ENCODE measurements around the gene CDS2. TPM values are rescaled to one million over a fixed set of nuclear protein-coding genes. Genes with fewer than 3 reads are reported as not detected.

The CDS2 gene
- total RNA-seq, 1 experiment from 2014 or later: 37.5 TPM

DNA sequence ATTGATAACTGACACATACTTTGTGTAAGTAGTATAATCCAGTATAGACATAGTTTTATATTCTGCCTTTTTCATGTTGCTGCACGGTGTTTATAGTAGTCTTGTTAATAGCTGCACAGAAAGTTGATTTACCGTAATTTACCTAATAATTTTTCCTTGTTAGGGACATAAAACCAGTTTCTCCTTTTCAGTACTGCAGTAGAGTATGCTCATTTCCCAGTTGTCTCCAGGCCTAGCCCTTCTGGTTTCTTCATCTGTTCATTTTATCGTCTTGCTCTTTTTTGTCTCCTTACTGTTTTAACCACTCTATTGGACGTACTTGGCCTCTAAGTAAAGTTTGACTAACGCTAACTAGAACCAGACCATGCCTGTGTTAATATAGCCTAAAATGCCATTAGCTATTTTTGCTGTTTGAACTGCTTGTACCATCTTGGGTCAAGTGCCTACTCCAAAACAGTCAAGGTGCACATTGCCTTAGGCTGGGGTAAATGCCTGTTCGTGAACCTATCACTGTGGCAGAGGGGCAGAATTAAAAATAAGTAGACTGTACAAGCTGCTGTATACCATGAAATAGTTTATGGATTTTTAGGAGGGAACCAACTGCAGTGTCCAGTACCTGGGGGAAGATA lies 34.8 kb downstream of the CDS2 start:
- Histone ChIP-seq H3K9me2 (ENCODE audit: insufficient read depth) (no peaks in the 10 kb centered on the region), H2AFZ (ENCODE audit: low read depth, low read length, poor library complexity, severe bottlenecking) (no peak overlapping the region), H4K20me1 (ENCODE audit: insufficient read depth) (no peaks in the 10 kb centered on the region), H3K4me2 (ENCODE audit: low read length) (no peak overlapping the region), H3K27ac (ENCODE audit: low read depth, low read length) (no peak overlapping the region), H3K79me2 (ENCODE audit: insufficient read depth, low read length) (peaks cover 29% of the 10 kb centered on the region), H3K9me3 (ENCODE audit: control insufficient read depth in 1 of 2, insufficient read depth in 1 of 2, low read depth in 1 of 2, low read length in 2 of 2) (no peaks in the 10 kb centered on the region), H3K9ac (ENCODE audit: low read length) (no peak overlapping the region), H3K36me3 (ENCODE audit: control insufficient read depth in 1 of 2, insufficient read depth in 2 of 2, low read length in 2 of 2) (no peaks in the 10 kb centered on the region), H3K27me3 (ENCODE audit: insufficient read depth, low read length) (no peaks in the 10 kb centered on the region), H3K4me3 (replicated peaks in 1 of 2; ENCODE audit: low read depth in 1 of 2, low read length in 2 of 2) (no peak overlapping the region), H3K4me1 (ENCODE audit: control insufficient read depth in 1 of 2, insufficient read depth in 2 of 2, low read length in 2 of 2) (peaks cover 3 to 26% of the 10 kb centered on the region in 2 experiments; a peak in 3 of 4 replicates)
- ChIA-PET RAD21 (ENCODE audit: low non-redundant PET in 1 of 2, low total read pairs in 2 of 2, uncharacterized antibody in 2 of 2, unreplicated experiment in 2 of 2) (no interaction called here), CTCF (no interaction called here), POLR2A (no interaction called here)
- BruUV-seq (replicated peaks): no TSS peak
- TF ChIP-seq CBX3 (IDR thresholded peaks at IDR 0.05; ENCODE audit: low read depth): no peak
- no peak for TF ChIP-seq JUND (IDR thresholded peaks at IDR 0.05)
- TF ChIP-seq, protein P1, sequence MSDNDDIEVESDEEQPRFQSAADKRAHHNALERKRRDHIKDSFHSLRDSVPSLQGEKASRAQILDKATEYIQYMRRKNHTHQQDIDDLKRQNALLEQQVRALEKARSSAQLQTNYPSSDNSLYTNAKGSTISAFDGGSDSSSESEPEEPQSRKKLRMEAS (IDR thresholded peaks at IDR 0.05): no peak
- TF ChIP-seq TCF7L2 (IDR thresholded peaks at IDR 0.05; ENCODE audit: borderline replicate concordance, extremely low read depth, insufficient read depth, insufficient read length): no peak
- ATAC-seq (no peak), DNase-seq (ENCODE audit: low read depth, low spot score) (no peak)
- intact Hi-C loops (cut with micrococcal nuclease): no loop called here

DNA sequence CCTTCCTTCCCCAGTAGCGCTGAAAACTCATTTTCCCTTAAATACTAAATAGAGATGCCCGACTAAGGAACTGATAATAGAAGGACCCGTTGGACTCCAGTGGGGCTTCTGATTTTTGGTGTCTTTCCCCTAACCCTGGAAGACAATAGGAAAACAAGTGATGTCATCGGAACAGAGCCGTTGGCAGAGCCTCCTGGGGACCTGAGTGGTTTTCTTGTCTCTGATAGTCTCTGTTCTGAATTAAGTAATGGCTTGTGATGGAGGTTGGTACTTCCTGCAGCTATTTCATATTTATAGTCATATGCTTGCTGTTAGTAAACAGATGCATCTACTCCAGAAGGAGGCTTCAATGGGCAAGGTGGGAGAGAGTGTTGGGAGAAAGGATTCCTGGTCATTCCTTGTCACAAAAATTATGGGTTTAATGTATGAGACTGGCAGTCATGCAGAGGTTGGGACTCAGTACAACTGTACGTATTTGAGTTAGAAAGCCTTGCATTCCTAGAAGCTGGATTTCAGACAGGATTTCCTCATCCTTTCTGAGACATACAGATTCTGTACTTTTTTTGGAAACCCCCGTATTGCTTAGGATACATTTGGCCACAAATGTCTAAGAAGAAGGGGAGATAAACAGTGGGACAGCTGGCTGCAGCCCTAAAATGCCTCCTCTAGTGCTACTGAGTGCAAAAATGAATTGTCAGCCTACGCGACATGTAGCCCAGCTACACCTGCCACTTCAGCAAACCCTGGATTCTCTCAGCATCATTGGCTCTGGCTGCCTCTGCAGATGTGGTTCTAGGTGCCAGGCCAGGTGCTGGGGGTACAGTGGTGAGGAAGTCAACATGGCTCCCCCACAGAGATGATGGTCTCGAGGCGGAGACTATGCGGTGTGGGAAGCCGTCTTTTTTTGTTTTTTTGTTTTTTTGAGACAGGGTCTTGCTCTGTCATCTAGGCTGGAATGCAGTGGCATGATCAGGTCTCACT lies 38.1 kb downstream of the CDS2 start:
- no peak for DNase-seq (ENCODE audit: low read depth, low spot score)
- no TSS peak for BruUV-seq (replicated peaks)
- intact Hi-C loops (cut with micrococcal nuclease): no loop called here
- no peak overlapping the region for H3K4me3 ChIP-seq (replicated peaks in 1 of 2; ENCODE audit: low read depth in 1 of 2, low read length in 2 of 2)
- no peaks in the 10 kb centered on the region for H3K36me3 ChIP-seq (ENCODE audit: control insufficient read depth in 1 of 2, insufficient read depth in 2 of 2, low read length in 2 of 2)
- peaks cover 14 to 23% of the 10 kb centered on the region in 2 experiments for H3K4me1 ChIP-seq (ENCODE audit: control insufficient read depth in 1 of 2, insufficient read depth in 2 of 2, low read length in 2 of 2)
- no peaks in the 10 kb centered on the region for H4K20me1 ChIP-seq (ENCODE audit: insufficient read depth)
- H3K27ac ChIP-seq (ENCODE audit: low read depth, low read length): no peak overlapping the region
- H3K9ac ChIP-seq (ENCODE audit: low read length): no peak overlapping the region
- CTCF ChIA-PET: no interaction called here
- POLR2A ChIA-PET: no interaction called here
- RAD21 ChIA-PET (ENCODE audit: low non-redundant PET in 1 of 2, low total read pairs in 2 of 2, uncharacterized antibody in 2 of 2, unreplicated experiment in 2 of 2): no interaction called here
- no peak overlapping the region for H3K4me2 ChIP-seq (ENCODE audit: low read length)
- H2AFZ ChIP-seq (ENCODE audit: low read depth, low read length, poor library complexity, severe bottlenecking): no peak overlapping the region
- H3K79me2 ChIP-seq (ENCODE audit: insufficient read depth, low read length): peaks cover 41% of the 10 kb centered on the region
- H3K27me3 ChIP-seq (ENCODE audit: insufficient read depth, low read length): no peaks in the 10 kb centered on the region
- no peak for ATAC-seq
- H3K9me3 ChIP-seq (ENCODE audit: control insufficient read depth in 1 of 2, insufficient read depth in 1 of 2, low read depth in 1 of 2, low read length in 2 of 2): no peaks in the 10 kb centered on the region
- H3K9me2 ChIP-seq (ENCODE audit: insufficient read depth): no peaks in the 10 kb centered on the region
- no peak for TF ChIP-seq EGR1 (IDR thresholded peaks at IDR 0.05; ENCODE audit: low read depth)
- TF ChIP-seq SIN3A (IDR thresholded peaks at IDR 0.05; ENCODE audit: low read depth): no peak
- TF ChIP-seq CEBPB (IDR thresholded peaks at IDR 0.05; ENCODE audit: low read depth): no peak
- no peak for TF ChIP-seq YY1 (IDR thresholded peaks at IDR 0.05; ENCODE audit: extremely low read depth, insufficient replicate concordance, low read depth, low read length)
- TF ChIP-seq POLR2AphosphoS5 (IDR thresholded peaks at IDR 0.05; ENCODE audit: low read depth, low read length): no peak
- no peak for TF ChIP-seq FOSL1 (IDR thresholded peaks at IDR 0.05; ENCODE audit: low read depth)
- TF ChIP-seq, protein P2, sequence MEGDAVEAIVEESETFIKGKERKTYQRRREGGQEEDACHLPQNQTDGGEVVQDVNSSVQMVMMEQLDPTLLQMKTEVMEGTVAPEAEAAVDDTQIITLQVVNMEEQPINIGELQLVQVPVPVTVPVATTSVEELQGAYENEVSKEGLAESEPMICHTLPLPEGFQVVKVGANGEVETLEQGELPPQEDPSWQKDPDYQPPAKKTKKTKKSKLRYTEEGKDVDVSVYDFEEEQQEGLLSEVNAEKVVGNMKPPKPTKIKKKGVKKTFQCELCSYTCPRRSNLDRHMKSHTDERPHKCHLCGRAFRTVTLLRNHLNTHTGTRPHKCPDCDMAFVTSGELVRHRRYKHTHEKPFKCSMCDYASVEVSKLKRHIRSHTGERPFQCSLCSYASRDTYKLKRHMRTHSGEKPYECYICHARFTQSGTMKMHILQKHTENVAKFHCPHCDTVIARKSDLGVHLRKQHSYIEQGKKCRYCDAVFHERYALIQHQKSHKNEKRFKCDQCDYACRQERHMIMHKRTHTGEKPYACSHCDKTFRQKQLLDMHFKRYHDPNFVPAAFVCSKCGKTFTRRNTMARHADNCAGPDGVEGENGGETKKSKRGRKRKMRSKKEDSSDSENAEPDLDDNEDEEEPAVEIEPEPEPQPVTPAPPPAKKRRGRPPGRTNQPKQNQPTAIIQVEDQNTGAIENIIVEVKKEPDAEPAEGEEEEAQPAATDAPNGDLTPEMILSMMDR (IDR thresholded peaks at IDR 0.05 in 2 of 3, conservative IDR thresholded peaks at IDR 0.05 in 1 of 3; ENCODE audit: borderline replicate concordance in 1 of 3, insufficient read depth in 1 of 3, low read depth in 2 of 3, low read length in 2 of 3): no peak
- no peak for TF ChIP-seq CBX3 (IDR thresholded peaks at IDR 0.05; ENCODE audit: low read depth)
- no peak for TF ChIP-seq EZH2phosphoT487 (IDR thresholded peaks at IDR 0.05; ENCODE audit: borderline replicate concordance)
- TF ChIP-seq ZNF274 (IDR thresholded peaks at IDR 0.05; ENCODE audit: low read depth, low read length): no peak
- TF ChIP-seq, protein P3, sequence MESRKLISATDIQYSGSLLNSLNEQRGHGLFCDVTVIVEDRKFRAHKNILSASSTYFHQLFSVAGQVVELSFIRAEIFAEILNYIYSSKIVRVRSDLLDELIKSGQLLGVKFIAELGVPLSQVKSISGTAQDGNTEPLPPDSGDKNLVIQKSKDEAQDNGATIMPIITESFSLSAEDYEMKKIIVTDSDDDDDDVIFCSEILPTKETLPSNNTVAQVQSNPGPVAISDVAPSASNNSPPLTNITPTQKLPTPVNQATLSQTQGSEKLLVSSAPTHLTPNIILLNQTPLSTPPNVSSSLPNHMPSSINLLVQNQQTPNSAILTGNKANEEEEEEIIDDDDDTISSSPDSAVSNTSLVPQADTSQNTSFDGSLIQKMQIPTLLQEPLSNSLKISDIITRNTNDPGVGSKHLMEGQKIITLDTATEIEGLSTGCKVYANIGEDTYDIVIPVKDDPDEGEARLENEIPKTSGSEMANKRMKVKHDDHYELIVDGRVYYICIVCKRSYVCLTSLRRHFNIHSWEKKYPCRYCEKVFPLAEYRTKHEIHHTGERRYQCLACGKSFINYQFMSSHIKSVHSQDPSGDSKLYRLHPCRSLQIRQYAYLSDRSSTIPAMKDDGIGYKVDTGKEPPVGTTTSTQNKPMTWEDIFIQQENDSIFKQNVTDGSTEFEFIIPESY (IDR thresholded peaks at IDR 0.05; ENCODE audit: extremely low read depth, insufficient replicate concordance, low read length): no peak
